OCI-LY1 (cell line): ENCODE measurements around the gene RBBP8.

Experiments
- CTCF ChIP-seq: fragments of 200-600 bp; sonication (generic), shearing (Covaris generic); IDR thresholded peaks from 2 replicates; pipeline ENCODE4 v1.5.1; 2017; ENCODE audit warnings: mild to moderate bottlenecking, antibody characterized with exemption, low read length, moderate library complexity, mixed read lengths
- EZH2 ChIP-seq: fragments of 200-600 bp; sonication (generic), shearing (Covaris generic); IDR thresholded peaks from 2 replicates; pipeline ENCODE4 v1.8.0; 2017; ENCODE audit warnings: borderline replicate concordance, mixed run types, mild to moderate bottlenecking, antibody characterized with exemption, low read length, moderate library complexity, mixed read lengths

GRCh38 chr18:23072079-23072478 is 139.0 kb downstream of the RBBP8 start:
- TF ChIP-seq CTCF (no peak), EZH2 (no peak)
